Astrocyte of the cerebellum (primary cell): ENCODE measurements around the gene FANCD2OS.
"Not testable (repeated sequence)": the region's sequence is repeated elsewhere in the genome, so short reads cannot be mapped to it uniquely, and the experiment has no call there.

Experiments used
- DNase-seq: peaks from one replicate; pipeline ENCODE4 v3.0.0-alpha.2; 2011; ENCODE audit warnings: low read depth
- H3K4me3 ChIP-seq: 2 replicates; pipeline ENCODE4 v1.5.1; 2011; ENCODE audit warnings: mild to moderate bottlenecking, low read depth, low read length, moderate library complexity
- in situ Hi-C: cut with HindIII; loops from 2 replicates; pipeline ENCODE4 v1.10.0; 2017; ENCODE audit warnings: low sequenced_read_pairs
- TF ChIP-seq, protein P1 (sequence below): IDR thresholded peaks from 2 replicates; pipeline ENCODE4 v1.5.1; 2012; ENCODE audit warnings: low read length, low read depth, moderate library complexity, mild to moderate bottlenecking; ENCODE audit errors: missing control alignments

The FANCD2OS gene

DNA sequence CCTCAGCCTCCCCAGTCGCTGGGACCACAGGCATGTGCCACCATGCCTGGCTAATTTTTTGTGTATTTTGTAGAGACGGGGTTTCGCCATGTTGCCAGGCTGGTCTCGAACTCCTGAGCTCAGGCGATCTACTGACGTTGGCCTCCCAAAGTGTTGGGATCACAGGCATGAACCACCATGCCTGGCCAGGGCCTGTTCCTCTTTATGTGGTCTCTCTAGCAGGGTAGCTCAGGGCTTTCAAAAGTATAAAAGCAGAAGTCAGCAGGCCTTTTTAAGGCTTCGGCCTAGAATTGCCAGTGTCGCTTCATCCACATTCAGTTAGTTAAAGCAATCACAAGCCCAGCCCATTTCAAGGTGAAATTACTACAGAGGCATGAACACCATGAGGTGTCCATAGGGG lies 41.2 kb upstream of the FANCD2OS start:
- no peak for DNase-seq
- TF ChIP-seq, protein P1, sequence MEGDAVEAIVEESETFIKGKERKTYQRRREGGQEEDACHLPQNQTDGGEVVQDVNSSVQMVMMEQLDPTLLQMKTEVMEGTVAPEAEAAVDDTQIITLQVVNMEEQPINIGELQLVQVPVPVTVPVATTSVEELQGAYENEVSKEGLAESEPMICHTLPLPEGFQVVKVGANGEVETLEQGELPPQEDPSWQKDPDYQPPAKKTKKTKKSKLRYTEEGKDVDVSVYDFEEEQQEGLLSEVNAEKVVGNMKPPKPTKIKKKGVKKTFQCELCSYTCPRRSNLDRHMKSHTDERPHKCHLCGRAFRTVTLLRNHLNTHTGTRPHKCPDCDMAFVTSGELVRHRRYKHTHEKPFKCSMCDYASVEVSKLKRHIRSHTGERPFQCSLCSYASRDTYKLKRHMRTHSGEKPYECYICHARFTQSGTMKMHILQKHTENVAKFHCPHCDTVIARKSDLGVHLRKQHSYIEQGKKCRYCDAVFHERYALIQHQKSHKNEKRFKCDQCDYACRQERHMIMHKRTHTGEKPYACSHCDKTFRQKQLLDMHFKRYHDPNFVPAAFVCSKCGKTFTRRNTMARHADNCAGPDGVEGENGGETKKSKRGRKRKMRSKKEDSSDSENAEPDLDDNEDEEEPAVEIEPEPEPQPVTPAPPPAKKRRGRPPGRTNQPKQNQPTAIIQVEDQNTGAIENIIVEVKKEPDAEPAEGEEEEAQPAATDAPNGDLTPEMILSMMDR = no peak
- in situ Hi-C loops = loop anchor here (10.0 kb wide), 1 partner anchor 56 kb away; no protein-coding TSS in a partner anchor
- H3K4me3 ChIP-seq = no peak overlapping the region

DNA sequence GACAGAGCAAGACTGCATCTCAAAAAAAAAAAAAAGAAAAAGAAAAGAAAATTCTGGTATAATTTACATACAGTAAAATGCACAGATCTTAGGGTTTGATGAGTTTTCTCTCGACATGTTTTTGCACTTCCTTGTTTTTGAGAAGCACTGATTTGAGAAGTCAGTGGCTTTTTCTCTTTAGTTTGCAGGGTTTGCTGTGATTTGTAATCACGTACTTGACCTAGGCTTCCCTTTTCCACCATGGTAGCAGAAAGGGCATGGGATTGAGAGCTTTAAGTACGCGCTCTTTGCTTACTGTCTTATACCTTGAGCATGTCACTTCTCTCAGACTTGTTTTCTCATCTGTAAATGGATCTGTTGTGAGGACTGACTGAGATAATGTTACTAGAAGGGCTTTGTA lies 37.6 kb upstream of the FANCD2OS start:
- H3K4me3 ChIP-seq = no peak overlapping the region
- DNase-seq = no peak
- TF ChIP-seq, protein P1 = no peak
- in situ Hi-C loops = loop anchor here (10.0 kb wide), 1 partner anchor 59 kb away; no protein-coding TSS in a partner anchor

DNA sequence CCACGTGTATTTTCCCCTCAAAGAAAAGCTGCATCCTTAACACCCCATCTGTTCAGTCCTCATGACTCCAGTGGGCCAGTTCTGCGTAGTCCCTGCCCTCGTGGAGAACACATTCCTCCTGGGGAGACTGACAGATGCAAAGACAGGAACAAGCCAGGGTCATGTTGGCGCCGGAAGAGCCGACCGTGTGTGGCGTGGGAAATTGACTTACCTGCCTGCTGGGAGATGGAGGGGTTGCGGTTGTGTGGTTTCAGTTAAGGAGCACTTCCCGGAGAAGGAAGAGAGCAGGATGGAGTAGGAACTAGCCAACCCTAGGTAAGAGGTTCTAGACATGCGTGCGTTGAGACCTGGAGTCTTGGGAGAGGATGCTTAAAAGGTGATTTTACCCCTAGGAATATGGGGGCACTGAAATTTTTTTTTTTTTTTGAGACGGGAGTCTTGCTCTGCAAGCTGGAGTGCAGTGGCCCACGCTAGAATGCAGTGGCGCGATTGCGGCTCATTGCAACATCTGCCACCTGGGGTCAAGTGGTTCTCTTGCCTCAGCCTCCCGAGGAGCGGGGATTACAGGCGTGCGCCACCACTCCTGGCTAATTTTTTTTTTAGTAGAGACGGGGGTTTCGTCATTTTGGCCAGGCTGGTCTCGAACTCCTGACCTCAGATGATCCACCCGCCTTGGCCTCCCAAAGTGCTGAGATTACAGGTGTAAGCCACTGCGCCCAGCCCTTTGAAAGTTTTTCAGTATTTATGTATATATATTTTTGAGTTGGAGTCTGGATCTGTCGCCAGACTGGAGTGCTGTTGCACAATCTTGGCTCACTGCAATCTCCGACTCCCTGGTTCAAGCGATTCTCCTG lies 34.9 kb upstream of the FANCD2OS start:
- TF ChIP-seq, protein P1 = no peak
- in situ Hi-C loops = loop anchor here (10.0 kb wide), 1 partner anchor 62 kb away; no protein-coding TSS in a partner anchor
- DNase-seq = no peak
- peak overlapping the region; percentile 61 for H3K4me3 ChIP-seq

DNA sequence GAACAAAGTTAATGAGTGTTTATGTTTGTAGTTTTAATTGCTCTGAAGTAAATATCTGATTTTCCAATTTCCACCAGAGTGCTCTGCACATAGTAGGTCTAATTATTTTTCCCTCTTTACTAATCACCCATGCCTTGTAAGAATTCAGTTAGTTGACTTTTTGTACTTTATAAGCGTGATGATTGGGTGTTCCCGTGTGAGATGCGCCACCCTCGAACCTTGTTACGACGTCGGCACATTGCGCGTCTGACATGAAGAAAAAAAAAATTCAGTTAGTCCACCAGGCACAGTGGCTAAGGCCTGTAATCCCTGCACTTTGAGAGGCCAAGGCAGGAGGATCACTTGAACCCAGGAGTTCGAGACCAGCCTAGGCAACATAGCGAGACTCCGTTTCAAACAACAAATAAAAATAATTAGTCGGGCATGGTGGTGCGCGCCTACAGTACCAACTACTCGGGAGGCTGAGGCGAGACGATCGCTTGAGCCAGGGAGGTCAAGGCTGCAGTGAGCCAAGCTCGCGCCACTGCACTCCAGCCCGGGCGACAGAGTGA lies 33.0 kb upstream of the FANCD2OS start:
- in situ Hi-C loops = loop anchor here (10.0 kb wide), 1 partner anchor 64 kb away; no protein-coding TSS in a partner anchor
- TF ChIP-seq, protein P1 = no peak

DNA sequence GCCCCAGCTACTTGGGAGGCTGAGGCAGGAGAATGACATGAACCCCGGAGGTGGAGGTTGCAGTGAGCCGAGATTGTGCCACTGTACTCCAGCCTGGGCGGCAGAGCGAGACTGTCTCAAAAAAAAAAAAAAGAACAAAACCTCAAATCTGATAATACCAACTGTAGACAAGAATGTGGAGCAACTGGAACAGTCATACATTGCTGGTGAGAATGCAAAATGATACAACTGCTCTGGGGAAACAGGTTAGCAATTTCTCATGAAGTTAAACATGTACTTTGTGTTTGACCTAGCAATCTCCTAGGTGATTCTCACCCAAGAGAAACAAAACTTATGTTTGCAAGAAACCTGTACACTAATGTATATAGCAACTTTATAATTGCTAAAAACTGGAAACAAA lies 29.1 kb upstream of the FANCD2OS start:
- TF ChIP-seq, protein P1 = no peak
- DNase-seq = no peak
- no peak overlapping the region for H3K4me3 ChIP-seq
- in situ Hi-C loops = no loop called here

More for the DNA sequence above, 33.0 kb upstream of the FANCD2OS start:
- peak overlapping the region; percentile 61 for H3K4me3 ChIP-seq
- DNase-seq = no peak

DNA sequence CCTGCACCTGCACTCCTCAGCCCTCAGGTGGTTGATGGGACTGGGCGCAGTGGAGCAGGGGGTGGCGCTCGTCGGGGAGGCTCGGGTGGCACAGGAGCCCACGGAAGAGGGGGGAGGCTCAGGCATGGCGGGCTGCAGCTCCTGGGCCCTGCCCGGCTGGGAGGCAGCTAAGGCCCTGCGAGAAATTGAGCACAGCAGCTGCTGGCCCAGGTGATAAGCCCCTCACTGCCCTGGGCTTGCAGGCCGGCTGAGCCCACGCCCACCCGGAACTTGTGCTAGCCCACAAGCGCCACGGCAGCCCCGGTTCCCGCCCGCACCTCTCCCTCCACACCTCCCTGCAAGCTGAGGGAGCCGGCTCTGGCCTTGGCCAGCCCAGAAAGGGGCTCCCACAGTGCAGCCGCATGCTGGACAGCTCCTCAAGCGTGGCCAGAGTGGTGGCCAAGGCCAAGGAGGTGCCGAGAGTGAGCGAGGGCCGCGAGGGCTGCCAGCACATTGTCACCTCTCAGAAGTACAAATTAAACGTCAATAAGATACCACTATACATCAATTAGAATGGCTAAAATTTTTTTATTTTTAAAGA lies 28.5 kb upstream of the FANCD2OS start:
- no peak for DNase-seq
- no peak overlapping the region for H3K4me3 ChIP-seq
- in situ Hi-C loops = no loop called here
- TF ChIP-seq, protein P1 = no peak

DNA sequence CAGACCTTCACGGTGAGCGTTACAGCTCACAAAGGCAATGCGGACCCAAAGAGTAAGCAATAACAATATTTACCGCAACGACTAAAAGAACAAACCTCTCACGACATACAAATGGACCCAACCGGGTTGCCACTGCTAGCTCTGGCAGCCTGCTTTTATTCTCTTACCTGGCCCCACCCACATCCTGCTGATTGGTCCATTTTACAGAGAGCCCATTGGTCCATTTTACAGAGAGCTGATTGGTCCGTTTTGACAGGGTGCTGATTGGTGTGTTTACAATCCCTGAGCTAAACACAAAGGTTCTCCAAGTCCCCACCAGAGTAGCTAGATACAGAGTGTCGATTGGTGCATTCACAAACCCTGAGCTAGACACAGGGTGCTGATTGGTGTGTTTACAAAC lies 27.8 kb upstream of the FANCD2OS start:
- in situ Hi-C loops = not testable (repeated sequence)

More for the DNA sequence above, 27.8 kb upstream of the FANCD2OS start:
- not testable (repeated sequence) for DNase-seq, H3K4me3 ChIP-seq
